Measurements from ENCODE around the gene TEAD4.

The TEAD4 gene

DNA sequence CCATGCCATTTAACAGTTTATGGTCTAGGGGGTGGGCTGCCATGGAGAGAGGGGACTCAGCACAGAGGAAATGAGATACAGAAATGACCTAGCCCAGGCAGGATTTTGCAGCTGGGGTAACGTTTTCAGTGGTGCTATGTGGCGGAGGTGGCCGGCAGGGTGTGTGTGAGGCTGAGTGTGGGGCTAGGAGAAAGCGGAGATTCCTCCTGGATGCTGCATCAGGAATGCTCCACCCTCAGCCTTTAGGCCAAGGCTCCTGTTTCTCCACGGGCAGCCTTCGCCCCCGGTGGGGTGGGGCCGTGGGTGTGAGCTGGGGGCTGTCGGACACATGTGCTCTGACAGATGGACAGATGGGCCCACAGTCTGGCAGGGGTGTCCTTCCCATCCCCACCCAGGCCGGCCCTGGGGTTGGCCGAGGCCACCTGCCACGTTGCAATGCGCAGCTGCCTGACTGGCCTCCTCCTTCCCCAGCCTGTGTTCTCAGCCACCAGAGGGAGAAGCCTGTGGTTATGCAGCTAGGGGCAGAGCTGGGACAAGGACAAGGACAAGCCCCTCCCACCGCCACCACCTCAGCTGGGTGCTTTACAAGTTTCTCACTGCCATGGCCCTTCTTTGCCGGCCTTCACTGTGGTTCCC, 44.3 kb downstream of the TEAD4 start:
- DNase-seq = no peak

DNA sequence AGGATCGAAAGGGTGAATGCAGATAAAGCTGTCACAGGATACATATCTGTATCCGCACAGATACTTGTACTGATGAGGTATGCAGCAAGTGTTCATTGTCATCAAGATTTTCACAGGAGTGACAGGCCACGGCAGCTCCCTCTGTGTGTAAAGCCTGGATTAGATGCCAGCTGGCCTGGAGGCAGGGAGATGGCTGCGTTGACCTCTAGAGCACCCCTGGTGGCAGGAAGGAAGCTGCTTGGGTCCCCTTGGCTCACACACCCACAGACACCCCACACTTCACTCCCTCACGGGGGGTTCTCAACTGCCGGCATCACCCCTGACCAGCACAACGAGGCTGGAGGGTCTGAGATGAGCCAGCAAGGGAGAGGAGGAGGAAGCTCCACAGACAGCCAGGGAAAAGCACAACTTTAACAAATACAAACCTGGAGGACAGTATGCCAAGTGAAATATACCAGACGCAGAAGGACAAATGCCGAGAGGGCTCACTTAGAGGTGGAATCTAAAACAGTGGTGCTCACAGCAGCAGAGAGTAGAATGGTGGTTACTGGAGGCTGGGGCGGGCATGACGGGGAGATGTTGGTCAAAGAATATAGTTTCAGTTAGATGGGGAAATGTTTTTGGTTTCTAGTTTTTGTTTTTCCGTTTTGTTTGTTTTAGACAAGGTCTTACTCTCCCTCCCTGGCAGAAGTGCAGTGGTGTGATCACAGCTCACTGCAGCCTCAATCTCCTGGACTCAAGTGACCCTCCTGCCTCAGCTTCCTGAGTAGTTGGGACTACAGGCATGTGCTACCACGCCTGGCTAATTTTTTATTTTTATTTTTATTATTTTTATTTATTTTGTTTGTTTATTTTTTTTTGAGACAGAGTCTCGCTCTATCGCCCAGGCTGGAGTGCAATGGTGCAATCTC, 45.7 kb downstream of the TEAD4 start:
- no peak for DNase-seq

DNA sequence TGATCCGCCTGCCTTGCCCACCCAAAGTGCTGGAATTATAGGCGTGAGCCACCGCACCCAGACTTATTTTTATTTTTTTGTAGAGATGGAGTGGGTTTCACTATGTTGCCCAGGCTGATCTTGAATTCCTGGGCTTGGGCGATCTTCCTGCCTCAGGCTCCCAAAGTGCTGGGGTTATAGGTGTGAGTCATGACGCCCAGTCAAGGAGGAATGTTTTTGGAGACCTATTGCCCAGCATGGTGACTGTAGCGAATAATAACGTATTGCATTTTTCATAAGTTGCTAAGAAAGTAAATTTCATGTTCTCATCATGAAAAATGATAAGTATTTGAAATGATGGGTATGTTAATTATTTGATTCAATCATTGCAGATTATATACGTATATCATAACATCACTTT, 46.5 kb downstream of the TEAD4 start:
- no peak for DNase-seq

- DNase-seq = no peak
Measured at GRCh38 chr12:3009780-3010179, 50.6 kb downstream of the TEAD4 start.

DNA sequence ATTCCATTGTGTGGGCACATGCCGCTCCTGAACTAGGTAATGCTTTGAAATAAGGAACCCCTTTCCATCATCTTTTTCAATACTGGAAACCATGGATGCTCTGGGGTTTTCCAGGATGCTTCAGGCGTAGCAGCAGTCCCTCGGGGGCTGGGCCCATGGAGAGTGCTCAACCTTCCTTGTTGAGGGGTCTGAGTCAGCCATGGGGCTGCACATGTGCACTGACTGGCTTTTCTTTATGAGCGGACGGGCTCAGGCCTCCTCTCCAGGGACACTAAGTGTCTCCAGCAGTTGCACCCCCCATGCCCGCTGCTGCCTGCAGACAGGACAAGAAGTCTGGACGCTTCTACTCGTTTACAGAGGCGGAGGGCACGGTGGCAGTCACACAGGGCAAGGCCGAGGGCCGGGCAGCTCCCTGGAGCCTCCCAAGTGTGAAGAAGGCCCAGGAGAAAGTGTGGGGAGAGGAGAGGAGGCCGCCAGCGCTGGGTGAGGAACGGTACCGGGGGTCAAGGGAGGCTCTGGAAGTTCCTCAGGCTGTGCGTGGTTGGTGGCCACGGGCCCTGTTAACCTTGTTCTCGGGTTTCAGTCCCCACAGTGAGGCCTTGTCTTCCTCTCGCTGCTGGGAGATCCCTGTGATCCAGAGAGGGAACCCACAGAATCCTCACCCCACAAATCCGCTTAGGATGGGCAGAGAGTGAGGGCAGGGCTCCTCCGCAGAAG, 51.2 kb downstream of the TEAD4 start:
- no peak for DNase-seq

GRCh38 chr12:3012786-3013185, 53.6 kb downstream of the TEAD4 start:
- no peak for DNase-seq

GRCh38 chr12:3014641-3015040, 55.4 kb downstream of the TEAD4 start:
- DNase-seq = no peak

- DNase-seq = no peak
Measured at GRCh38 chr12:3015356-3015755, 56.2 kb downstream of the TEAD4 start.

- DNase-seq = no peak
Measured at GRCh38 chr12:3016191-3016590, 57.0 kb downstream of the TEAD4 start.

- DNase-seq = no peak
Measured at GRCh38 chr12:3017281-3017680, 58.1 kb downstream of the TEAD4 start.

DNA sequence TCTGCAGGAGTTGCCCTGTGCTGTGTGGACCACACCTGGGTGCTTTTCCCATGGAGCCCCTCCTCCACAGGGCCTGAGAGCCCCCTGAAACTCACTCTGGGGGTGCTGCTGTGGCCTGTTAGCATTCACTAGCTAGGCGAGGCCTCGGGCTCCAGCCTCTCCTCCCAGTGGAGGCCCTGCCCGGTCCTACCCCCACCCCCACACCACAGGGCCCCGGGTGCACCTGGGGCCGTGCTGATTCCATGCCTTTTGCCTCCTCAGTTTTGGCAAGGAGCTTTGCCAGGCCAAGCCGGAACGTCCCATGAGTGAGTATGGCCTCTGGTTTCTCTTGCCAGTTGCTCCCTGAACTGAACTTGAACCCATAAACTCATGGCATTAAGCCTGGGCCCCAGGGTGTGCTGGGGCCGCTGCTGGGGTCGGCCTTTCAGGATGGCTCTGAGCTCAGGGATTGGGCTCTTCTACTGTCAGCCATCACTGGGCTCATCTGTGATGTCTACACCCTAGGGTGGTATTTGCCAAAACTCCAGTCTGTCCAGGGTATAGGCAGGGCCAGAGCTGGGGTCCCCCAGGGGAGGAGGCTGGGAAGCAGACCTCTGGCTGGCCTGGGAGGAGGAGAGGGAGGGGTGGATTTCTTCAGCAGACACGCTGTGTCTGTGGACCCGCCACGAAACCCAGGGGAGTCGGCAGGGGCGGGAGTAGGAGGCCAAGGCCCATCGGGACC, 59.2 kb downstream of the TEAD4 start:
- no peak for DNase-seq

- DNase-seq = no peak
Measured at GRCh38 chr12:3019005-3019680, 59.9 kb downstream of the TEAD4 start.

DNA sequence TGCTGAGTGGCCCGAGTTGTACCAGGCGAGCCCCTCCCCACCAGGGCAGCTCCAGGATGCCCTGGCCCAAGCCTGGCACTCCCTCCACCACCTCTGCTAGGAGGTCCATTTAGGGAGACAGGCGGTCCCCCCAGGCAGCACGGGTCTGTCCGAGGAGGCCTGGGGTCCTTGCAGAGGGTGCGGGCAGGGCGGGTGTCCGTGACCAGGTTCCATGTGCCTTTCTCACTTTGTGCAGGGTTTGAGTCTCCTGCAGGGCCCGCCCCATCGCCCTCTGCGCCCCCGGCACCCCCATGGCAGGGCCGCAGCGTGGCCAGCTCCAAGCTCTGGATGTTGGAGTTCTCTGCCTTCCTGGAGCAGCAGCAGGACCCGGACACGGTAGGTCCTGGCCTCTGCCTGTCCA, 61.2 kb downstream of the TEAD4 start:
- DNase-seq = no peak

DNA sequence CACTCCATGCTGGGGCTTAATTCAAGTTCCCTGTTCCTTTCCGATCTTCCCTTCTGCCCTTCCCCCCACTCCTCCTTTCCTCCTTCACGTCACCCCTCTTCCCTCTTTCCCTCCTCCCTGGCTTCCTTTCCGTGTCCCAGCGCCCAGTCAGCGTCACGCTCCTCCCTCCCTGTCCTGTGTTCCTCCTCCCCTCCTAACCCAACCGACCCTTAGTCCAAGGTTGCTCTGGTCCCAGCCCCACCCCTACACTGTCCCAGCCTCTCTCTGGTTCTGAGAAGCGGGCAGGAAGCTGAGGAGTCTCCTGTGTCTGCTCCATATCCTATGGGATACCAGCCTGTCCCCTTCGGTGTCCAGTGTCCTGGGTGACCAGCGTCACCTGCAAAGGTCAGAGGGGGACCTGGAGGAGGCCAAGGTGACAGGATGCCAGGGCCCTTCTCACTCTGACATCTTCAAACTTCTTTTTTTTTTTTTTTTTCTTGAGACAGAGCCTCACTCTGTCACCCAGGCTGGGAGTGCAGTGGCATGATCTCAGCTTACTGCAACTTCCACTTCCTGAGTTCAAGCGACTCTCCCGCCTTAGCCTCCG, 61.7 kb downstream of the TEAD4 start:
- DNase-seq = no peak

- no peak for DNase-seq
Measured at GRCh38 chr12:3022411-3022810, 63.2 kb downstream of the TEAD4 start.

GRCh38 chr12:3022961-3023360, 63.8 kb downstream of the TEAD4 start:
- no peak for DNase-seq

DNA sequence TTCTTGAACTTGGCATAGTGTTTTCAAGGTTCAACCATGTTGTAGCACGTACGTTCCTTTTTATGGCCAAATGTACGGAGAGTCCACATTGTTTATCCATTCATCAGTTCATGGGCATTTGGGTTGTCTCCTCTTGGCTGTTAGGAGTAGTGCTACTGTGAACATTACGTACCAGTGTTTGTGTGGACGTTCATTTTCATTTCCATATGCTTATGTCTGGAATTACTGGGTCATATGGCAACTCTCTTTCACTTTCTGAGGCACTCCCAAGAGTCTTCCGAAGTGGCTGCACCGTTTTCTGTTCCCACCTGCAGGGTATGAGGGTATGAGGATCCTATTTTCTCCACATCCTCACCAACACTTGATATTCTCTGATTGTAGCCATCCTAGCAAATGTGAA, 68.9 kb downstream of the TEAD4 start:
- DNase-seq = no peak

GRCh38 chr12:3030821-3031429, 71.7 kb downstream of the TEAD4 start:
- DNase-seq = no peak

DNA sequence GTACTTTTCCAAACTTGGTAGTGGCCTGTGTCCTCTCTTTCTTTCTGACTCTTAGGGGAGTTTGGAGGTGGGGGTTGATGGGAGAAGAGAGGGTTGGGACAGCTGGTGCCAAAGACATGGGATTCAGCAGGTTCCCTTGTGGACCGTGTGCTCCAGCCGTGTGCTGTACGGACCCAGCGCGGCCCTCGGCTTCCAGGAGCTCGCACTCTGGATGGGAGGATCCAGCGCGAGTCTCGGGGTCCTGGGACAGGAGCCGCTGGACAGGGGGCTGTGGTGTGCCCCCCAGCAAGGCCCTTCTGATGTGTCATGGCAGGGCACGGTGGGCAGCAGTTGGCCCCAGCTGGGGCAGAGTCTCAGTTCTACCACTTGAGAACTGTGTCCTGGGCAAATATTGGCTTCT, 73.0 kb downstream of the TEAD4 start:
- DNase-seq = no peak

DNA sequence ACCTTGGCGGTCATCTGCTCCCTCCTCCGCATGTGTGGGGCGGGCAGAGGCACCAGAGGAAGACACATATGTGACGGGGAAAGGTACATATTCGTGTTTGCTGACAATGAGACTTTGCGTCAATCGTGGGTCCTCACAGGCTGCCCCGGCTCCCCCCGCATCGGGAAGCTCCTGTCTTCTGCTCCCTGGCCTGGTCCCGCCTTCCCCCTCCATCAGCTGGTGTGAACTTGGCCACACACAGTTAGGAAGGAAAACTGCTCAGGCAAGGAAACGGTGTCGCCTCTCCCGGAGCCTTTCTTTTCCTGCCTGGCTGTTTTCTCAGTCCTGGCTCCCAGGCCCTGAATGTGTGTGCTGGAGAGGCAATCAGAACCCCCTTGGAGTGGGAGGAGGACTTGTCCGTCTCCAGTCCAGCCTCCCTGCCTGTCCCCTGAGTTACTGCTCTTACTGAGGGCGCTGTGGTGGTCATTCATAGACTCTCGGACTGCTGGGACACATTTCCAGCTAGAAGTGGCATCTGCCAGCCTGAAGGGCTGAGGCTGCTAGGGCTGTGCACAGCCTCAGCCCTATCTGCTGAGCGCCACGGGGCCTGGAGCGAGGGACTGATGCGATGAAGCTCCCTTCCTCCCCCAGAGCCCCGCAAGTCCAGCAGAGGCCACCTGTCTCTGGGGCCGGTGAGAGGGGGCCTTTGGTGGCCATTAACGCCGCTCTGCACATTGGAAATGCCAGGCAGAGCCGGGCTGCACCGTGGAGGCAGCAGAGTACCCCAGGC, 73.8 kb downstream of the TEAD4 start:
- DNase-seq = no peak

GRCh38 chr12:3033539-3033867, 74.3 kb downstream of the TEAD4 start:
- DNase-seq = no peak

Measured in NCI-H345 (cell line).